ENCODE measurements around the gene LDLRAD3.
"Not testable (repeated sequence)": the region's sequence is repeated elsewhere in the genome, so short reads cannot be mapped to it uniquely, and the experiment has no call there.

LDLRAD3 gene

DNA sequence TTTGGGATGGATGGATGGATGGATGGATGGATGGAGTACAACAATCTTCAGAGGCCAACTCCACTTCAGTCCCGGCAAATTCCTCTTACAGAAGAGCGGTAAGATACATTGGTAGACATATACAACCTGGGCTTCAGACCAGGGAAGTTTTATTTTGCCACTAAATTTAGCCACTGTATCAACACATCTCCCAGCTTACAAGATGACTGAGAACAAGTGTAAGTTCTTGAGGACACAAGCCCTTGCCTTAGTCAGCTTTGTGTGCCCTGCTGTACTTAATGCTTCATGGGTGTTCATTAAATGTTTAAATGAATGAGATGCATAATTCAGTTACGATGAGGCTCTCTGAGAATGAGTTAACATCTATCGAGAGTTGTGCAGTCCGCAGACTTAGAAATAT, 217.7 kb downstream of the LDLRAD3 start:
- DNase-seq (ENCODE audit: low read depth, low spot score) = no peak

DNA sequence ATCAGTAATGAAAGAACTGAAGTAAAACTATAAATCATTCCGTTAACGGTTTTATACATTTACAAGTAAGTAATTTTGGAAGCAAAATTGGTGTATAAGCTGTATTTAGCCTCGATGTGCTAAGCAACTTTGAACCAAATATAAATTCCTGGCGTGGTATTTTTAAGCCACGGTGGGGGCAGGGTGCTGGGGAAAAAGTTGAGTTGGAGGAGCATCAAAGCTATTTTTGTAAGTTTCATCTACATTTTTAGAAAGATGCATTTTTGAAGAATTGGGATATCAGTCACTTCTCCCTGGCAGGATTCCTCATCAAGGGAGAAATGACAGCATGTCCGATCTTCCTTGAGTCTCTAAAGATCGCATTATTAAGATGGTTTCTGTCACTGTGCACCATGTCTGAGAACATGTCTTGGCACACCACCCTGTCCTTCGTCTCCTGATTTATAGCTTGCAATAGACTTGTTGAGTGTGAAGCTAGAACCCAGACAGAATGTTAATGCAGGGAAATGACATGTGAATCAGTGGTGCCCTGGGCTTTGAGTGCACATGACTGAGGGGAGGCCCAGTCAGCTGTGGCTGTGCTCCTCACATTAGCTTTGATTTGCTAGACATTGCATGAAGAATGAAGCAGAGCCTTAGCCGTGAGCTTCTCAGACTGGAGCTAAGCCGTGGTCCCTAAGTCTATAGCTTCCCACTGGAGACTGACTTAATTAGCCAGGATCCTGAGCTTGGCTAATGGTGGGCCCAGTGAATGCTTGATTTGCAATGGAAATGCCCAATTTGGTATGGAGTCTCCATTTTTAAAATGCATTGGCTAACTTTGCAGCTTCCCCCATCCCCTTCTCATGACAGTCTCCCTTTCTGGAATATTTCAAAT, 218.4 kb downstream of the LDLRAD3 start:
- DNase-seq (ENCODE audit: low read depth, low spot score) = no peak

DNA sequence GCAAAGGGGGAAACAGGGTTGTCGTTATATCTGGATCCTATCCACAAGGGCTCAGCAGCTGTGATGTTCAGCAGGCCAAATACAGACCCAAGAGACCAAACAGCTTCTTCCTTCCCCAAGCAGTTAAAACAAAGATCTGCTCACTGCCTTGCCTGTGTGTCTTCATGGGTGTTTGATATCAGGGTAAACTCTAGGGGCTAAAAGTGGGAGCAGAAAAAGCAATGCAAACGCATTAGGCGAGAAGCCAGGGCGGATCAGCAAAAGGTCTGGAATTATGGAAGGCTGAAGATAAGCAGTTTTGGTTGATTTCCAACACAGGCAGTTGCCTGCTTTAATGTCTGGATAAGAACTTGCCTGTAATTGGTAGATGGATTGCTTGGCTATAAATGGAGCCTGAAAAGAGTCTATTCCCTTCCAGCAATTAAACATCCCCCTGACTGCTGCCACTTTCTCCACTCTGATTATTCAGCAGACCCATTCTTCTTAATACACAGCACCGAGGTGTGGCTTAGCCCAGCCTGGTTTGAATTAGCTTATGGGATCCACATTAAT, 219.1 kb downstream of the LDLRAD3 start:
- no peak for DNase-seq (ENCODE audit: low read depth, low spot score)

DNA sequence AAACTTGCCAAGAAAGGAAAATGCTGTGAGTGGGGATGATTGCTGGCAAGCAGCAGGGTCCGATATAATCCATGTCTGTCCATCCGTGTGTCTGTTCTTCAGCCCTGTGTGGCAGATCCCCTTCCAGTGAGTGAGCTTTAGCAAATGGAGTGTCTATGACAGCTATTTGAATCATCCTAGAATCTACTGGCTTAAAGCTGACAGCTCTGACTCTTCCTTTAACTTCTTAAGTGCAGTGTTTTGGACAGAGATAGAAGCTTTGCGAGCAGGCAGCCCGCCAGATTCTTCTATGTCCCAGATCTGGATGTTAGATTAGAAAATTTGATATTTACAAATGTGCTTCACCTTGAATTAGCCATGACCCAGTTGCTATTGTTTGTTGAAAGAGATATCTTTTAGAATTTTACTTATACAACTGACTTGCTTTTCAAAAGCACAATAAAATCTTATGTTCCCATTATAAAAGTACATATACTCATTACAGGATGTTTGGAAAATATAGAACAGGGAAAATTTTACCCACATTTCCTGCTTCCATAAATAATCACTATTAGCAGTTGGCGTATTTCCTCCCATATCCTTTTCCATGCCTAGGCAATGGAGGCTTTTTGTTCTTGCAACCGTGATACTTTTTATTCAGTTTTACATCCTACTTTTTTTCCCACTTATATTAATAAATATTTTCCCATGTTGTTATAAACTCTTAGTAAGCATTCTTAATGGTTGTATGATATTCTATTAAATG, 220.8 kb downstream of the LDLRAD3 start:
- DNase-seq (ENCODE audit: low read depth, low spot score) = no peak

DNA sequence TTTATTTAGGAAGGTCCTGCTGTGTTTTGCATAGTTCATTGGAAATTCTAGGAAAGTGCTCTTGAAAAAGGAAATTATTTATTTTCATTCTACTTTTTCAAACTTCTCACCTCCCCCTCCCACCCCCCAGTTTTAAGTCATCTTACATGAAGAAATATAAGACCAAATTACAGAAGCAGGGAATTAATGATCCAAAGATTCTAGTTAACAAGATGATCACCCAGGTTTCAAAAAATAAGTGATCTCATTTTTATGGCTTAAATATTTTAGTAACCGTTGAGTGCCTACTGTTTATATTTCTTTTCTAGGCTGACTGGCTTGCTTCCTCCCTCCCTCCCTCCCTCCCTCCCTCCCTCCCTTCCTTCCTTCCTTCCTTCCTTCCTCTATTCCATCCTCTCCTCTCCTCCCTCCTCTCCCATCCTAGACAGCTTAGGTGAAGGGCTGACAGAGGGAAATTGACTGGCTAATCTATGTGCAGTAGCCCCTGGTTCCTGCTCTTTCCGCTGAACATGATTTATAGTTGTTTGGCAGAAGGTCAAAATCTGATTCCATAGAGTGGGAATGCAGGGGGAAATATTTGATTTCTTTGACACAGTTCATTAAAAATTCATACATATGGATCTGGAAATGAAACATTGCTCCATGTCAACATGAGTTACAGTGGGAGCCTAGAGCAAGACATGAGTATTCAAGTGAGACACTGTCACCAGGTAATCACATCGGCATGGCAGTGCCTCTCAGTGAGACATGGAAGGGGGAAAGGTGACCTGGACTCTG, 221.9 kb downstream of the LDLRAD3 start:
- DNase-seq (ENCODE audit: low read depth, low spot score) = no peak

GRCh38 chr11:36167073-36167472, 223.2 kb downstream of the LDLRAD3 start:
- DNase-seq (ENCODE audit: low read depth, low spot score) = no peak

GRCh38 chr11:36167729-36168128, 223.9 kb downstream of the LDLRAD3 start:
- no peak for DNase-seq (ENCODE audit: low read depth, low spot score)

GRCh38 chr11:36177836-36178235, 234.0 kb downstream of the LDLRAD3 start:
- no peak for DNase-seq (ENCODE audit: low read depth, low spot score)

DNA sequence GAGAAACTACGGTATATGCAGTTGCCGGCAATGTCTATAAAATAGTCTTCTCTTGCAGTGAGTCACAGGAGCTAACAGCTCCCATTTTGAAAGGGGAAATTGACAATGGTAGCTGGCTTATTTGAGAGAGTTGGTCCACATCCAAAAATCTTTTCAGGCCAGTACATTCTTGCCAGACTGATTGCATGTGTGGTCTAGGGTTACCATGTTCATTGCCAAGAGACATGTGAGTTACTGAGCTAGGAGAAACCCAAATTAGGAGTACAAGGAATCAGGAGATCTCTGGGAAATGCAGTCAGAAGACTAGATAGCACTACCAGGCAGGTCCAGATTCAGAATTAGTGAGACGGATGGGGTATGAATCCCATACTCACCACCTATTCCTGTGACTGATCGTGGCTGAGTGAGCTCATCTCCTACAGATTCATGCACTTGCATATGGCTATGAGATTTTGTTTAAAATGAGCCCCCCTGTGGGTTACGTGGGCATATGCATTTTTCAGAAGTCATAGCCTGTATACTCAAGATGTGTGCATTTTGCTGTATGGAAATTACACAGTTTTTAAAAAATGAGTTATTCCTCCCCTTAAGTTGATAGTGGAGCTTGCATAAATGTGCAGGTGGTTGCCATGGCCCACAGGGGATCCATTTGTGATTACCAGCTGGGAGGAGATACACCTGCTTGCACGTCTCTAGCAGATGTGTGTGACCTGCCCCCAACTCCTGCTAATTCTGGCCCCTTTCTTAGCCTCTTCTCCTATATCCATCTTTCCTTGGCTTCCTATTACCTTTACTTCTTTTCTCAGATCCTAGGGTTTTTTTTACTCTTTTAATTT, 242.7 kb downstream of the LDLRAD3 start:
- DNase-seq (ENCODE audit: low read depth, low spot score) = no peak

- DNase-seq (ENCODE audit: low read depth, low spot score) = no peak
Measured at GRCh38 chr11:36187622-36188021, 243.8 kb downstream of the LDLRAD3 start.

GRCh38 chr11:36189735-36190134, 245.9 kb downstream of the LDLRAD3 start:
- DNase-seq (ENCODE audit: low read depth, low spot score) = not testable (repeated sequence)

GRCh38 chr11:36191941-36192340, 248.1 kb downstream of the LDLRAD3 start:
- DNase-seq (ENCODE audit: low read depth, low spot score) = no peak

DNA sequence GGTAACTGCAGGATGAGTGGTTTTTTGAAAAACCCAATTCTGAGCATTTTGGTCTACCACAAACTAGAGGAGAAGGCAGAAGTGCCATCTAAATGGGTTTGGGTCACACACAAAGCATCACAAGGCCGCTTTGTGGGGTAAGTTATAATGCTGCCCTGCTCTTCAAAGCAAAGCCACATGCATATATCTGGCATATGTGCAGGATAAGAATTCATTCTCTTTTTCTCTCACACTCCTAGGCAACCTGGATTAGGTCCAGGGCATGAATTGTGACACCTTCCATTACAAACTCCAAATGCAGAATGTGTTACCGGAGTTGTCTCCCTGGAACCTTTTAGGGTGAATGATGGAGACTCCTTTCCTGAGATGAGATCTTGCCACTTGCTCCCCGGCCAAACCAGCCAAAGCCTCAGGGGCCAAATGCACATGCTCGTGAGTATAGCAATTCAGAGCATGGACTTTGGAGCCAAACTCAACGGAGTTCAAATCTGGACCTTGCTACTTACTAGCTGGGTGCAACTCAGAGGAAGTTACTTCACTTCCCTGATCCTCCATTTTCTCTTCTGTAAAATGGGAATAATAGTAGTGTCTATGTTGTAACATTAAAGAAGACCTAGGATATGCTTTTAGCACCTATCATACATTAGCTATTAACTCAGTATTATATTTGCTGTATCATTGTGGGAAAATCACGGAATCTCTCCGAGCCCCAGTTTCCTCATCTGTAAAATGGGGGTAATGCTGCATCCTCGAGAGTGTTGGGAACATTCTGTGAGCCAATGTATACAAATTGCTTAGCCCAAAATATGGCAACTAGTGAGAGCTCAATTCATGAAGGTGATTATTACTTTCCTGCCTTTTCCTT, 248.8 kb downstream of the LDLRAD3 start:
- DNase-seq (ENCODE audit: low read depth, low spot score) = no peak

DNA sequence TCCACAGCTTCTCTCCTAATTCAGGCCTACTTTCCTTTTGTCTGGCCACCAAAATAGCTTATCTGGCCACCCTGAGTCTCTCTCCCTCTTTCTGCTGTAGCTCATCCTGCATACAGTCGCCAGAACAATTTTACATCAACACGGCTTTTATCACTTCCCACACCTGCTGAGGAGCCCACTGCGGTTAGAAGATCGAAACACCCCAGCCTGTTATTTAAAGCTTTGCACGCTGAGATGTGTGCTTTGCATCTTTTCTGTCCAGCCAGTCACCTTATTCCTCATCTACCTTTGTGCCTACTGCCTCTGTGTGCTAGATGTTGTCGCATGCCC, 249.4 kb downstream of the LDLRAD3 start:
- DNase-seq (ENCODE audit: low read depth, low spot score) = no peak

DNA sequence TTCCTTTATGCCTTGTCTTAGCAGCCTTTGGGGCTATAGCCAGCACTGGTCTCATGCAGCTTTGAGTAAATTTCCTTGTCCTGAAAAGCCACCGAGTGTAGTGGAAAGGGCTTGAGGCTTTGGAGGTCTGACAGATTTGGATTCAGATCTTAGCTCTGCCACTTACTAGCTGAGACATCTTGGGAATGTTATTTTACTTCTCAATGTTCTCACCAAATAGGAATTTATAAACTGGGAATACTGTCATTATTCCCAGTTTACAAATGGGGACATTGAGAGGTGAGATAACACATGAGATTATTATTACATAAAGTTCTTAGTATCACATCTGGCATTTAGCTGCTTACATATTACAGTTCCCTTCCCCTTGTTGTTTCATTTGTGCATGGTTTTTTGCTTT, 249.9 kb downstream of the LDLRAD3 start:
- no peak for DNase-seq (ENCODE audit: low read depth, low spot score)

DNA sequence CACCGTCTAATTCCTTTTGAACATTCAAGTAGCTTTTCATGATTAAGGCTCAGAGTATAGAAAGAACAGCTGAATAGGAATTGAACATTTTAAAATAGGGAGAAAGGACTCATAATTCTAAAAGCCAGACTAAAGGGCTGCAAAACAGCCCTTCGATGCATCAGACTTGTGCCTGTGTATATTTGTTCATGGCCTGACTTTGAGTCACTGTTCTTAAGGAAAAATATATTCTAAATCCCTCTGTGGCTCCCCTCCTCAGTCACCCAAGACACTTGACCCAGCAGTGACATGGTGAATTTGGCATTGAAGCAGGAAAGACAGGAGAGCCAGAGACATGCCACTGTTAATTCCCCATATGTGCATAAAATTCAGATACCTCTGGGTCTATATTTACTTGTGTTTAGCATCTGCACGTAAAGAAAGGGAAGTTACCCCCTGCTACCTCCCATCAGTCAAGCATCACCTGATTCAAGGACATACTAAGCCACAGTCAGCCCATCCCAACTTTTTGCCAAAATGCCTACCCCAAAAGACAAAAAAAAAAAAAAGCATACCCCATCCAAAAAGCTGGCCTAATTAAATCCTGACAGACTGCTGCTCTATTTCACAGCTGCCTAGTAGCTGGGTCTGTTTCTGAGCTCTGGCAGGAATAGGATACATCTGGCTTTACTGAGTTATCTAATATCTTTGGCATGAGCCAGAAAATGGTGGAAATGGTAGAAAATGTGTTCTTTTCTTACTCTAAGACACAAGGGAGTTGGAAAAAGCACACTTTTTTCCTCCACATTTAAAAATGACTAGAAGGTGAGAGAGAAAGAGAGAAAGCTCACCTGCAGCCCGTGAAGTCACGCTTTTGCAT, 251.9 kb downstream of the LDLRAD3 start:
- DNase-seq (ENCODE audit: low read depth, low spot score) = no peak

DNA sequence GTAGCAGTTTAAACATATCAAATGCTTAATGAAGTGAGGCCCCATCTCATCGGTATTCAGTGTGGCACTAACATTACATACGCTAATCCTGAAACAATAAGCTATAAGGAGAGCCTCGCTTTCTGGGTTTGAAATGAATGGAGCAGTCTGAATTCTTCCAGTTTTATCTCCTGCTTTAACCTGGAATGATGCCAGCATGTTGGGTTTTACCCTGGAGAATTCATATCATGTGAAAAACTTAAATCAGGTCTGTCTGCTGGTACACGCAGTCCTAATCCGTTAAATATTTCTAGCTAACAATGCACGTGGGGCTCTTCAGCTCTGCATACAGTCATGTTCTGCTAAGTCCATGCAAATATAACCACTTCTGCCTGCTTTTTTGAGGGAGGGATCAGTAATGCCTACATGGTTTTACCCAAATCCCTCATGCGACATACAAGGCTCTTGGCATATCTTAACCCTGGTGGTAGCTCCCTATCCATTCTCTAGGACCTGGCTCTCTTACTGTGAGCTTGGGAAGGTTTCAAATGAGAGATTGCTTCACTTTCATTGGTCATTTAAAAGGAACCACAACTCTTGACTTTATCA, 252.6 kb downstream of the LDLRAD3 start:
- no peak for DNase-seq (ENCODE audit: low read depth, low spot score)

GRCh38 chr11:36201411-36201810, 257.5 kb downstream of the LDLRAD3 start:
- no peak for DNase-seq (ENCODE audit: low read depth, low spot score)

DNA sequence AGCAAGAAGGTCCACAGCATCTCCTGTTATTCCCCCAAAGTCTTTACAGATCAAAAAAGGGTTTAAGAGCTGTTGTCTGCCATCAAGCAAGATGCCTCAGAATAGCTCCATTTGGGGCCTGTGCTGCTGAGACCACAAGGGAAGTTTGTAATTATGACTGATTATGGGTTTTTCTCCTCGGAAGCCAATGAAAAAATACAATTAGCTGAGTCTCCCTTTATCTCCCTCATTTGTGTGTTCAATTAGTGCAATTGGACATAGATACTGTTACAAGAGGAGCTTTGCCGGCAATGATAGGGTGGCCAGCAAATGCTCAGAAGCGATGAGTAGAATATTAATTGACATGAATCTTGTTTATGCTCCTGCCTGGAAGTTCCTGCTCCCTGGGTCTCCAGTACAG, 261.7 kb downstream of the LDLRAD3 start:
- no peak for DNase-seq (ENCODE audit: low read depth, low spot score)
